HepG2 (cell line): ENCODE measurements around the gene SMARCB1. TPM values are rescaled to one million over a fixed set of nuclear protein-coding genes. Genes with fewer than 3 reads are reported as not detected.
A peak's percentile ranks its signal among the peaks of the same experiment; 100 is the strongest.

Experiments
- ARNT ChIP-seq: fragments of 450-650 bp; IDR thresholded peaks from 2 replicates; pipeline ENCODE4 v1.6.1; 2017
- BCL6 ChIP-seq: IDR thresholded peaks from 2 replicates; pipeline ENCODE4 v1.6.1; 2016; ENCODE audit warnings: missing genetic modification reagents, missing compliant biosample characterization
- CHD4 ChIP-seq: fragments of 200-600 bp; sonication (generic); IDR thresholded peaks from 2 replicates; pipeline ENCODE4 v1.7.0; 2017; ENCODE audit warnings: mild to moderate bottlenecking, low read length, borderline replicate concordance
- GPN1 ChIP-seq: sonication (generic); formaldehyde crosslinking; IDR thresholded peaks from 2 replicates; pipeline ENCODE4 v1.5.1; 2020; ENCODE audit warnings: missing genetic modification reagents, borderline replicate concordance
- HMG20A ChIP-seq: IDR thresholded peaks from 2 replicates; pipeline ENCODE4 v1.6.1; 2016; ENCODE audit warnings: borderline replicate concordance
- HOXA7 ChIP-seq: sonication (generic); formaldehyde crosslinking; IDR thresholded peaks from 2 replicates; pipeline ENCODE4 v1.8.1; 2022; ENCODE audit warnings: mild to moderate bottlenecking, missing genetic modification reagents, moderate library complexity
- PHF21A ChIP-seq: sonication (generic); formaldehyde crosslinking; IDR thresholded peaks from 2 replicates; pipeline ENCODE4 v1.5.0; 2020; ENCODE audit warnings: mild to moderate bottlenecking, missing genetic modification reagents
- RFX5 ChIP-seq: IDR thresholded peaks from 2 replicates; pipeline ENCODE4 v1.6.1; 2011; ENCODE audit warnings: low read depth, low read length, improper control_type of control experiment
- SMYD3 ChIP-seq: sonication (generic); formaldehyde crosslinking; IDR thresholded peaks from 2 replicates; pipeline ENCODE4 v1.8.1; 2023; ENCODE audit warnings: mild to moderate bottlenecking, missing genetic modification reagents
- YEATS2 ChIP-seq: sonication (generic); formaldehyde crosslinking; IDR thresholded peaks from 2 replicates; pipeline ENCODE4 v1.4.0; 2020; ENCODE audit warnings: missing genetic modification reagents, borderline replicate concordance
- ZNF235 ChIP-seq: sonication (generic); formaldehyde crosslinking; IDR thresholded peaks from 2 replicates; pipeline ENCODE4 v1.8.1; 2023; ENCODE audit warnings: mild to moderate bottlenecking, missing genetic modification reagents, borderline replicate concordance
- ZNF557 ChIP-seq: sonication (generic); formaldehyde crosslinking; IDR thresholded peaks from 2 replicates; pipeline ENCODE4 v1.4.0; 2020; ENCODE audit warnings: missing genetic modification reagents
- ZNF772 ChIP-seq: sonication (generic); formaldehyde crosslinking; IDR thresholded peaks from 2 replicates; pipeline ENCODE4 v1.5.0; 2020; ENCODE audit warnings: mild to moderate bottlenecking, missing genetic modification reagents
- ZNF776 ChIP-seq: sonication (generic); formaldehyde crosslinking; IDR thresholded peaks from 2 replicates; pipeline ENCODE4 v1.4.0; 2020; ENCODE audit warnings: mild to moderate bottlenecking, missing genetic modification reagents
- ZSCAN25 ChIP-seq: sonication (generic); formaldehyde crosslinking; IDR thresholded peaks from 2 replicates; pipeline ENCODE4 v1.8.0; 2022; ENCODE audit warnings: mild to moderate bottlenecking, missing genetic modification reagents
- polyA plus RNA-seq, 8 experiments: library from polyadenylated mRNA; depleted of rRNA in 3 of 8; stranded (reverse) in 7 of 8; unstranded in 1 of 8; fragments of >200 nt; fragmentation: Illumina TruSeq in 4 of 8; extraction: Trizol in 4 of 8; gene quantifications; 2 replicates each; pipeline versions ENCODE4 v1.2.1 to v1.2.3, GENCODE V29; 2011 to 2016; ENCODE audit warnings: low read depth in 4 of 8, missing spikeins in 1 of 8, mixed read lengths in 1 of 8; ENCODE audit not compliant: insufficient read depth in 1 of 8
- total RNA-seq, 5 experiments: library from RNA; depleted of rRNA; stranded (reverse); fragments of >200 nt; fragmentation: Illumina TruSeq; extraction: Trizol; gene quantifications; 2 replicates each; pipeline ENCODE4 v1.2.3, GENCODE V29; 2016; ENCODE audit warnings: low read depth in 1 of 5
- TF ChIP-seq, protein P1 (sequence below): sonication (generic); formaldehyde crosslinking; IDR thresholded peaks from 2 replicates; pipeline ENCODE4 v1.5.0; 2020; ENCODE audit warnings: missing genetic modification reagents
- TF ChIP-seq, protein P2 (sequence below): sonication (generic); formaldehyde crosslinking; IDR thresholded peaks from 2 replicates; pipeline ENCODE4 v1.4.0; 2020; ENCODE audit warnings: missing genetic modification reagents, mild to moderate bottlenecking, borderline replicate concordance
- TF ChIP-seq, protein P3 (sequence below): sonication (generic); formaldehyde crosslinking; IDR thresholded peaks from 2 replicates; pipeline ENCODE4 v1.4.0; 2020; ENCODE audit warnings: missing genetic modification reagents
- TF ChIP-seq, protein P4 (sequence below): sonication (generic); formaldehyde crosslinking; IDR thresholded peaks from 2 replicates; pipeline ENCODE4 v1.5.1; 2020; ENCODE audit warnings: mild to moderate bottlenecking, missing genetic modification reagents, moderate library complexity
- TF ChIP-seq, protein P5 (sequence below): sonication (generic); formaldehyde crosslinking; IDR thresholded peaks from 2 replicates; pipeline ENCODE4 v1.8.1; 2023; ENCODE audit warnings: mild to moderate bottlenecking, missing genetic modification reagents

Gene SMARCB1
- total and polyA plus RNA-seq, 2 of the 13 experiments (the other 11 are each of a cell fraction or from before 2014, with no cell fraction given): 74.0 to 166 TPM

DNA sequence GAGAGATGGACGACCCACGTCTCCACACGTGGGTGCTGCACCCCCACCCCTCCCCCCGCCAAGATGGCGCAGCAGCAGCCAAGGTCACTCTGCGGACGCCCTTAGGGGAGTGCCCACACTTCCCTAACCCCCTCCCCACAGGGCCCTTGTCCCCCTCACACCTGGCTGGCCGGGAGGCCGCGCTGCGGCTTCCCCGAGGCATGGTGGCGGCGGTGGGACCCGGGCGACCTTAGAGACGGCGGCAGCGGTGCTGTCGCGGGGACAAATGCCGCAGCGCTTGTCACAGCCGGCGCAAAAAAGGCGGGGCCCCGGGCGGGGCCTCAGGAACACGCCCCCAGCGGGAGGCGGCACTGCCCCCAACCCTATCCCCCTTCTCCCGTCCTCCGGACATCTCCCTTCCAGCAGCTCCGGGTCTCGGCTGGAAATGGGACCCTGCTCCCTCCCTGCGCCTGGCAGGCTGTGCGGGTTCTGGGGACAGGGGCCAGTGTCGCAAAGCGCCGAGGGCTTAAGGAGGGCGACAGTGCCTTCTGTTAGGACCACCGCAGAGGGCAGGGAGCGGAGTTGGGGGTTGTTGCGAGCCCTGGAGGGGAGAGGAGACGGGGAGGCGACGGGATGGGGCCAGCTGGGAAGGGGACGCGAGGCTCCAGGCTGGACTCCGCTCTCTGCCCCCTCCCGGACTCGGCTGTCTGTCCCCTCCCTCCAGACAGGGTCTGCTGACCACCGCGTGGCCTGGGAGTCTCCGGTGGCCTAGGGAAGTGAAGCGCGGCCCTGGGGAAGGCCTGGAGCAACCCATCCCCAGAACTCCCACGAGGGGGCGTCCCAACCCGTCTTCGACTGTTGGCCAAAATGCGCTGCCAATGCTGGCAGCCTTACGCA is 18.9 kb upstream of the SMARCB1 start, which contains the start of gene CHCHD10 (continued):
- TF ChIP-seq ZNF776 (CRISPR knock-in tag): no peak; the same call in 1 of the 2 replicates
- no peak for TF ChIP-seq ZNF235 (CRISPR knock-in tag)
- no peak for TF ChIP-seq CHD4
- TF ChIP-seq ZSCAN25 (CRISPR knock-in tag): no peak; the same call in none of the 2 replicates
- no peak for TF ChIP-seq ARNT
- TF ChIP-seq, protein P1, sequence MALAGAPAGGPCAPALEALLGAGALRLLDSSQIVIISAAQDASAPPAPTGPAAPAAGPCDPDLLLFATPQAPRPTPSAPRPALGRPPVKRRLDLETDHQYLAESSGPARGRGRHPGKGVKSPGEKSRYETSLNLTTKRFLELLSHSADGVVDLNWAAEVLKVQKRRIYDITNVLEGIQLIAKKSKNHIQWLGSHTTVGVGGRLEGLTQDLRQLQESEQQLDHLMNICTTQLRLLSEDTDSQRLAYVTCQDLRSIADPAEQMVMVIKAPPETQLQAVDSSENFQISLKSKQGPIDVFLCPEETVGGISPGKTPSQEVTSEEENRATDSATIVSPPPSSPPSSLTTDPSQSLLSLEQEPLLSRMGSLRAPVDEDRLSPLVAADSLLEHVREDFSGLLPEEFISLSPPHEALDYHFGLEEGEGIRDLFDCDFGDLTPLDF (CRISPR knock-in tag): no peak
- TF ChIP-seq HMG20A (CRISPR knock-in tag): no peak
- TF ChIP-seq YEATS2: no peak
- TF ChIP-seq ZNF772 (CRISPR knock-in tag): peak; percentile 68
- TF ChIP-seq, protein P2, sequence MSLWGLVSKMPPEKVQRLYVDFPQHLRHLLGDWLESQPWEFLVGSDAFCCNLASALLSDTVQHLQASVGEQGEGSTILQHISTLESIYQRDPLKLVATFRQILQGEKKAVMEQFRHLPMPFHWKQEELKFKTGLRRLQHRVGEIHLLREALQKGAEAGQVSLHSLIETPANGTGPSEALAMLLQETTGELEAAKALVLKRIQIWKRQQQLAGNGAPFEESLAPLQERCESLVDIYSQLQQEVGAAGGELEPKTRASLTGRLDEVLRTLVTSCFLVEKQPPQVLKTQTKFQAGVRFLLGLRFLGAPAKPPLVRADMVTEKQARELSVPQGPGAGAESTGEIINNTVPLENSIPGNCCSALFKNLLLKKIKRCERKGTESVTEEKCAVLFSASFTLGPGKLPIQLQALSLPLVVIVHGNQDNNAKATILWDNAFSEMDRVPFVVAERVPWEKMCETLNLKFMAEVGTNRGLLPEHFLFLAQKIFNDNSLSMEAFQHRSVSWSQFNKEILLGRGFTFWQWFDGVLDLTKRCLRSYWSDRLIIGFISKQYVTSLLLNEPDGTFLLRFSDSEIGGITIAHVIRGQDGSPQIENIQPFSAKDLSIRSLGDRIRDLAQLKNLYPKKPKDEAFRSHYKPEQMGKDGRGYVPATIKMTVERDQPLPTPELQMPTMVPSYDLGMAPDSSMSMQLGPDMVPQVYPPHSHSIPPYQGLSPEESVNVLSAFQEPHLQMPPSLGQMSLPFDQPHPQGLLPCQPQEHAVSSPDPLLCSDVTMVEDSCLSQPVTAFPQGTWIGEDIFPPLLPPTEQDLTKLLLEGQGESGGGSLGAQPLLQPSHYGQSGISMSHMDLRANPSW (CRISPR knock-in tag): no peak
- TF ChIP-seq, protein P3, sequence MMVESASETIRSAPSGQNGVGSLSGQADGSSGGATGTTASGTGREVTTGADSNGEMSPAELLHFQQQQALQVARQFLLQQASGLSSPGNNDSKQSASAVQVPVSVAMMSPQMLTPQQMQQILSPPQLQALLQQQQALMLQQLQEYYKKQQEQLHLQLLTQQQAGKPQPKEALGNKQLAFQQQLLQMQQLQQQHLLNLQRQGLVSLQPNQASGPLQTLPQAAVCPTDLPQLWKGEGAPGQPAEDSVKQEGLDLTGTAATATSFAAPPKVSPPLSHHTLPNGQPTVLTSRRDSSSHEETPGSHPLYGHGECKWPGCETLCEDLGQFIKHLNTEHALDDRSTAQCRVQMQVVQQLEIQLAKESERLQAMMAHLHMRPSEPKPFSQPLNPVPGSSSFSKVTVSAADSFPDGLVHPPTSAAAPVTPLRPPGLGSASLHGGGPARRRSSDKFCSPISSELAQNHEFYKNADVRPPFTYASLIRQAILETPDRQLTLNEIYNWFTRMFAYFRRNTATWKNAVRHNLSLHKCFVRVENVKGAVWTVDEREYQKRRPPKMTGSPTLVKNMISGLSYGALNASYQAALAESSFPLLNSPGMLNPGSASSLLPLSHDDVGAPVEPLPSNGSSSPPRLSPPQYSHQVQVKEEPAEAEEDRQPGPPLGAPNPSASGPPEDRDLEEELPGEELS (CRISPR knock-in tag): peak; percentile 43; the same call in 1 of the 2 replicates
- TF ChIP-seq, protein P4, sequence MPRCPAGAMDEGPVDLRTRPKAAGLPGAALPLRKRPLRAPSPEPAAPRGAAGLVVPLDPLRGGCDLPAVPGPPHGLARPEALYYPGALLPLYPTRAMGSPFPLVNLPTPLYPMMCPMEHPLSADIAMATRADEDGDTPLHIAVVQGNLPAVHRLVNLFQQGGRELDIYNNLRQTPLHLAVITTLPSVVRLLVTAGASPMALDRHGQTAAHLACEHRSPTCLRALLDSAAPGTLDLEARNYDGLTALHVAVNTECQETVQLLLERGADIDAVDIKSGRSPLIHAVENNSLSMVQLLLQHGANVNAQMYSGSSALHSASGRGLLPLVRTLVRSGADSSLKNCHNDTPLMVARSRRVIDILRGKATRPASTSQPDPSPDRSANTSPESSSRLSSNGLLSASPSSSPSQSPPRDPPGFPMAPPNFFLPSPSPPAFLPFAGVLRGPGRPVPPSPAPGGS (CRISPR knock-in tag): no peak; the same call in 1 of the 2 replicates
- TF ChIP-seq GPN1: no peak
- TF ChIP-seq SMYD3 (CRISPR knock-in tag): 0 out of 2 replicates have a peak, but pooled peaks have one; percentile 57
- no peak for TF ChIP-seq ZNF557
- TF ChIP-seq BCL6: peak; percentile 25; the same call in 1 of the 2 replicates
- no peak for TF ChIP-seq HOXA7 (CRISPR knock-in tag)
- TF ChIP-seq PHF21A (CRISPR knock-in tag): peak; percentile 85
- TF ChIP-seq, protein P5, sequence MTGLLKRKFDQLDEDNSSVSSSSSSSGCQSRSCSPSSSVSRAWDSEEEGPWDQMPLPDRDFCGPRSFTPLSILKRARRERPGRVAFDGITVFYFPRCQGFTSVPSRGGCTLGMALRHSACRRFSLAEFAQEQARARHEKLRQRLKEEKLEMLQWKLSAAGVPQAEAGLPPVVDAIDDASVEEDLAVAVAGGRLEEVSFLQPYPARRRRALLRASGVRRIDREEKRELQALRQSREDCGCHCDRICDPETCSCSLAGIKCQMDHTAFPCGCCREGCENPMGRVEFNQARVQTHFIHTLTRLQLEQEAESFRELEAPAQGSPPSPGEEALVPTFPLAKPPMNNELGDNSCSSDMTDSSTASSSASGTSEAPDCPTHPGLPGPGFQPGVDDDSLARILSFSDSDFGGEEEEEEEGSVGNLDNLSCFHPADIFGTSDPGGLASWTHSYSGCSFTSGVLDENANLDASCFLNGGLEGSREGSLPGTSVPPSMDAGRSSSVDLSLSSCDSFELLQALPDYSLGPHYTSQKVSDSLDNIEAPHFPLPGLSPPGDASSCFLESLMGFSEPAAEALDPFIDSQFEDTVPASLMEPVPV: peak; percentile 94
- no peak for TF ChIP-seq RFX5
